GF-D8 (cell line): Measurements from ENCODE around the gene VGLL3.
"Not testable (repeated sequence)": the region's sequence is repeated elsewhere in the genome, so short reads cannot be mapped to it uniquely, and the experiment has no call there.

ENCODE experiments used
- DNase-seq: peaks from one replicate; lab custom pipeline; 2025; lab: John Stamatoyannopoulos, UW

VGLL3 gene

DNA sequence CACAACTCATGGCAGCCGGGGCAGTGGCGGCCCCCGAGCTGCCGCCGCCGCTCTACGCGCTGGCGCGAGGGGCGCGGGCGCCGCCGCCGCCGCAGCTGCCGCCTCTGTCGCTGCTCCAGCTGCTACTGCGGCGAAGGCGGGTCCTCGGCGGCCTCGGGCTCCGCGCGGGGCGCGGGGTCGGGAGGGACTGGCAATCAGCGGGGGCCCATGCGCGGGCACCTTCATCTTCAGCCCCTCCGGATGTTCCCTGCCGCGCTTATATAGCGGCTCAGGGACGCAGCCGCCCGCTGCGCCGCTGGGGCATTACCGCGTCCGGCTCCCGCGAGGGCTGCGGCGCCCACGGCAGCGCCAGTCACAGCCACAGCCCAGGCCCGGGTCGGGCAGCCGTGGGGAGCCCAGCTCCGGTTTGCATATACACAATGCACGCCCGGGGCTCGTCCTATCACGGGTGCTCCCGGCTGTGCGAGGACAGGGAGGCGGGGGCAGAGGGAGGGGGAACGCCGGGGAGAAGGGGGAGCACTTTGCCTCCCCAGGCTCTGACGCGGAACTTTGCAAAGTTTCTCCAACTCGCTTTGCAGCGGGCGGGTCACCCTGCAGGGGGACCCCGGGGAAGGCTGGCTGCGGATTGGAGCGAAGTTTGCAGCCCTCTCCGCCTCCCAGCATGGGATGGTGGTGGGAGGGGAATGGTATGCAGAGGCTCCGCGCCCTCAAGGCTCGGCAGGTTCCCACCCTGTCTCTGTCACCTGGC is at the start of gene VGLL3:
Gene VGLL3 (minus strand): TSS at position 416 of the 748 bp plus-strand sequence. CDS start 406 bp downstream, at position 10.
- DNase-seq: no peak

- DNase-seq: no peak
Observed at GRCh38 chr3:87037652-87038051, 46.7 kb upstream of the VGLL3 start.

DNA sequence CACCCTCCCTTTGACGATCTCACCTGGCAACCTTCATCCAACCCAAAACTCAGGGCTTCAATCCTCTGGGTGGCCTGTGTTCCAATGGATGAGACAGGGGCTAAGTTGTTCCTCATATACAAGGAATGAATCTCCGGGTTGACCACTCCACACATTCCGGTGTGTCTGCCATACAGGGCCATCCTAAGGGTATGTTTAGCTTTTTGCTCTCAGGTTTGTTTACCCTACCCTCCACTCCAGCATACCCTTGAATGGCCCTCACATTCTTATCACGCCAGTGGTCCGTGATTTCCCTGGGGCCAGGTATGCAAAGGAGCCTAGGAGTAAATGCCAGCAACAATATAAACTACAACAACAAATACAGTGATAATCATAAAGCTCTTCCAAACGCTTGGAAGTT is 45.7 kb upstream of the VGLL3 start:
- no peak for DNase-seq

- DNase-seq: no peak
Observed at GRCh38 chr3:87035339-87035738, 44.4 kb upstream of the VGLL3 start.

DNA sequence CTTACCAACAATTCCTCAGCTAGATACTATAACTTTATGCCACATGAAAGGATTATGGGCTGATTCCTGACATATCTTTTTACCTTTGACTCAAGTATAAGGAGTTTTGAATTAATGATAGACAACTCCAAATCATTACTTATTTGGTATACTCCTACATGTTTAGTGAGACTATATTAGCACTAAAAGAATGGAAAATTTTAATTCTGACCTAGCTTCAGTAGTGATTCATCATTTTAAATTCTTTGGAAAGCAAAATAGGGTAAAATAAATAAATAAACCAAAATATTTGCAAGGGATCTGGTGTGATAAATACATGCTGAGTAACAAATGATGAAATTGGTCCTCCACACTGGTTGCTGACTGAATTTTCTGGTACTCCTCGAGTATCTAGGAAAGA is 42.3 kb upstream of the VGLL3 start:
- no peak for DNase-seq

GRCh38 chr3:87025661-87026645 is 35.0 kb upstream of the VGLL3 start:
- no peak for DNase-seq

DNA sequence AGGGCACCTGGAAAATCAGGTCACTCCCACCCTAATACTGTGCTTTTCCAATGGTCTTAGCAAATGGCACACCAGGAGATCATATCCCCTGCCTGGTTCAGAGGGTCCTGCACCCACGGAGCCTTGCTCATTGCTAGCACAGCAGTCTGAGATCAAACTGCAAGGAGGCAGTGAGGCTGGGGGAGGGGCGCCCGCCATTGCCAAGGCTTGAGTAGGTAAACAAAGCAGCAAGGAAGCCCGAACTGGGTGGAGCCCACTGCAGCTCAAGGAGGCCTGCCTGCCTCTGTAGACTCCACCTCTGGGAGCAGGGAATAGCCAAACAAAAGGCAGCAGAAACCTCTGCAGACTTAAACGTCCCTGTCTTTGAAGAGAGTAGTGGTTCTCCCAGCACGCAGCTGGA is 26.4 kb upstream of the VGLL3 start:
- DNase-seq: not testable (repeated sequence)

DNA sequence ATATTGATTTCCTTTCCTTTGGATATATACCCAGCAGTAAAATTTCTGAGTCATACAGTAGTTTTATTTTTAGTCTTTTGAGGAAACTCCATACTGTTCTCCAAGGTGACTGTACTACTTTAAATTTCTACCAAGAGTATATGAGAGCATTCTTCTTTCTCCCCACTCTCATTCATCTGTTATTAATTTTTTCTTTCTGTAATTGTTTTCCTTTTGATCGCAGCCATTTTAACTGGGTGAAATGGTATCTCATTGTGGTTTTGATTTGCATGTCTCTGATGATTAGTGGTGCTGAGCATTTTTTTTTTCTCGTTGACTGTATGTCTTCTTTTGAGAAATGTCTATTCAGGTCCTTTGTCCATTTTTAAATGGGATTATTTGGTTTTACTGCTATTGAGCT is 18.3 kb upstream of the VGLL3 start:
- DNase-seq: no peak

DNA sequence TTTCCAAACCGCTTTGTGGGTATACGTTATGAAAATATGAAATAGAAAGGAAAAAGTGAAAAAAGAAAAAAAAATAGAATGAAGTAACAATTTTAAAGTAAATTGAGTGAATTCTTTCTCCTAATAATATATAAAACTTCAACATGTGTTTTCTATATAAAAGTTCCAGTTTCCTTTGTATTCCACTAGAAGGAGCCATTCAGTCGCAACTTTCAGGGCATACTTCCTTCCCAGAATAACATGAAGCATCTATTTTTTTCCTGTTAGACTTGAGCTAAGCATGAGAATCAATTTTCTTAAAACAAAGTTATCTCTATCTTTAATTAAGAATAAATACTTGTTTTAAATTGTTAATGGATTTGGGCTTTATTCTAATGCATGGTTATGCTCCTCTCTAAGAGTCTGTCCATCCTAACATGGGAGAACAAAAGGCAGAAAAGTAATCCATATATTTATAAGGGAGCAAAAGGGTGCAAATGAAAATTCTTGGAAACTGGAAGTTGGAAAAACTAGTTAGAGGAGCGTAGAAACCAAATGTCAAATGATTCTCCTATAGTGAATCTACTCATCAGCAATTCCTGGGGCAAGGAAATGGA is 16.0 kb upstream of the VGLL3 start:
- no peak for DNase-seq

DNA sequence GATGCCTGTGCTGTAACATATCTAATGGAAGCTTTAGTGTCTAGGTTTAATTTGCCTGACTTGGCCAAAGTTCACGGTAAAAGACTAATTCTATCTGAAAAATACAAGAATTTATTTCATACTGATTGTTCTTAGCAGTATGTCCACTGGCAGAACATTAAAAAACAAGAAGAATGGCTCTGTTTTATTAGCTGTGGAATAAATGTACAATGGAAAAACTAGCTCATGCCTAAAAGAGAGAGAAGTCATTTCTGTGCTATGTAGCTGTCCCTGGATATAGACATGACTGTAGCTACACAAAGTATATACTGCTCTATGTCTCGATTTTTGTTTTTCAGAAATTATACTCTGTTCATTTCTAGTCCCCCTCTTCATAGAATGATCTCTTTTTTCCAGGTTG is 13.9 kb upstream of the VGLL3 start:
- DNase-seq: no peak

GRCh38 chr3:87002346-87002745 is 11.4 kb upstream of the VGLL3 start:
- no peak for DNase-seq

DNA sequence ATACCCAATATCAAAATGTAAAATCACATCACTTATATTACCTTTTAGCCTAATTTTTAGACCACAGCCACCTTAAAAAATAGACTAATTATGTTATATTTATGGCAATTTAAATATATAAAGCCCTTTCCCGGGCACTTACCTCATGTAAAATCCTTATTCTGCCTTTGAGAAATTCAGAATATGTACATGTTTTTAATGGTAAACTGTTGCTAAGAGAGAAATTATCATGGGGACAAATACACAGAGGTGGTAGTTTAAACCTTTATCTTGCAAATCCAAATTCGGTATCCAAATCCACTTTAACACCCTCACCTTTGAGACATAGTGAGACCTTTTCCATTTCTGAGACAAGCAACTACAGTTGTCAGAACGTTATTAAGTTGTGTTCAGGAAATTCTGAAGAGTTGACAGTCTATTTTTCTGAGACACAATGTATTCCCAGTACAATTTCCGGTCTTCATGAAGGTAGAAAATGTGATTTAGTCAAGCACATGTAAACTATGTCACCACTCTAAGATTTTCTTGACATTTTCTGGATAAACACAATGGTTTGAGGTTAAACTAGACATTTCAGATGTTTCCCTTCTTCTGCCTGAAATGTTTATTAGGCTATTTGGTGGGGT is 10.6 kb upstream of the VGLL3 start:
- DNase-seq: no peak

GRCh38 chr3:87000940-87001339 is 10.0 kb upstream of the VGLL3 start:
- no peak for DNase-seq

GRCh38 chr3:86998569-86998968 is 7.6 kb upstream of the VGLL3 start:
- no peak for DNase-seq

DNA sequence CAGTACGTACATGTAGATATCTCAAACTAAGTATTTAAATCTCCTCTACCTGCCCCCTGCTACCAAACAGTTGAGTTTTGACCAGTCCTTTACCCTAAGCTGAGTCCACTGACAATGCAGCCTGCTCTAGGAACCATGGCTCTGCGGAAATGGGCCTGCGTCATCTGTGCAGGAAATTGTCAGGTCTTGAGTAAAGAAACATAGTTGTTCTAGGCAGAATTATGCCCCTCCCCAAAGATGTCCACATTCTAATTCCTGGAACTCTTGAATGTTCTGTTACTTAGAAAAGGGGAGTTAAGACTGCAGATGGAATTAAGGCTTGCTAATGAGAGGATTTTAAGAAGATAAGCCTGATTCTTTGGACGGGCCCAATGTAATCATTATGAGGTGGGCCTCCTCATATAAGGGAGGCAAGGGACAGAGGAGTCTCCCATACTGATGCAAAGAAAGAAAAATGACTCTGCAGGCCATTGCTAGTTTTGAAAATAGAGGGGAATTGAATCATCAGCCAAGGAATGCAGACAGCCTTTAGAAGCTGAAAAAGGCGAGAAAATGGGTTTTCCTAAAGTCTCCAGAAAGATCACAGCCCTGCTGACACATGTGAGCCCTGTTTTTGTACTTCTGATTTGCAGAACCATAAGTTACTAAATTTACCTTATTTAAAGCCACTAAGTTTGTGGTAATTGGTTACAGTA is 5.5 kb upstream of the VGLL3 start:
- DNase-seq: no peak

DNA sequence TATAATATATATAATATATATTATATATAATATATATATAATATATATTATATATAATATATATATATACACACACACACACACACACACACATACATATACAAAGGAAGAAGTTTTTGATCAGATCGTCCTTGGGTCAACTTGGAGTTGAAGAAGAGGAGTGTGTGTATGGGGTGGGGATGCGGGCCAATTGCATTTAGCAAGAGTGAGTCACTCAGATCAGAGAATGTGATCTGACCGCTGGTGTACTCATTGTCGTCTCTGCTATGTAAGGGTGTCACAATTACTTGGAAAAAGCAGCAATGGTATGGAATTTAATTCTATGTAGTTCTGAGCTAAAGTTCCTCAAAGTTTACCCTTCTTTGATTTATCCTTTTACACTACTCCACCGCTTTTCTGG is 4.6 kb upstream of the VGLL3 start:
- DNase-seq: no peak

DNA sequence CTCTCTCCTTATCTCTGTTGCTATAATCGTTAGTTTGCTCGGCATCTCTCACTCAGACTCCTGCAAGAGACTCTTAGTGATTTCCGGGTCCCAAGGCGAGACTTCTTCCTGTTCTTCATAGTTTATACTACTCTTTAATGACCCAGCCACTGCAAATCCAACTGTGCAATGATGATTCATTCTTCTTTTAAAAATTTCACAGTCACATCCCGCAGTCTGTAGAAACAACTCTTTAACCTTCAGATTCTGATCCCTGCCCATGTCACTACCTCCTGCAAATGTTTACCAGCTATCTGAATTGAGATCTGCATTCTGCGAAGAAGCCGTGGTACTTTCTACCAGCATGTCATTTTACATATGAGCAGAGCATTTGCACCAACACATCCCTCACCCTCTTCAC is 2.8 kb upstream of the VGLL3 start:
- DNase-seq: no peak

DNA sequence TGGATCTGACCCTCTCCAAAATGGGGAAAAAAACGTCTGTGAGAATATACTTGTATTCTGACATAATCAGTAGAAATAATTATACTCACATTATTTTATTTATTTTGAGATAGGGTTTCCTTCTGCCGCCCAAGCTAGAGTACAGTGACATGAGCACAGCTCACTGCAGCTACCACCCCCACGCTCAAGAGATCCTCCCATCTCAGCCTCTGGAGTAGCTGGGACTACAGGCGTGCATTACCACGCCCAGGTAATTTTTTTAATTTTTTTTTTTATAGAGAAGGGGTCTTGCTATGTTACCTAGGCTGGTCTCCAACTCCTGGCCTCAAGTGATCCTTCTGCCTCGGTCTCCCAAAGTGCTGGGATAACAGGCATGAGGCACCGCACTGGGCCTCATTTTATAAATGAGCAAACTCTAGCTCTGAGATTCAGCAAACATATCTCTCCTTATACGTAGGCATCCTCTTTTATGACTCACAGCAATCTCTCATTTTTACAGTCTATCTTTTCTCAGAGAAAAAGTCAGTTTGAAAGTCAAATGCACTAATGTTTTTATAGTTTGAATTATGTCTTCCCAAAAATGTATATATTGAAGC is 989 bp upstream of the VGLL3 start:
- no peak for DNase-seq

- no peak for DNase-seq
Observed at GRCh38 chr3:86991482-86991815, 500 bp upstream of the VGLL3 start.

DNA sequence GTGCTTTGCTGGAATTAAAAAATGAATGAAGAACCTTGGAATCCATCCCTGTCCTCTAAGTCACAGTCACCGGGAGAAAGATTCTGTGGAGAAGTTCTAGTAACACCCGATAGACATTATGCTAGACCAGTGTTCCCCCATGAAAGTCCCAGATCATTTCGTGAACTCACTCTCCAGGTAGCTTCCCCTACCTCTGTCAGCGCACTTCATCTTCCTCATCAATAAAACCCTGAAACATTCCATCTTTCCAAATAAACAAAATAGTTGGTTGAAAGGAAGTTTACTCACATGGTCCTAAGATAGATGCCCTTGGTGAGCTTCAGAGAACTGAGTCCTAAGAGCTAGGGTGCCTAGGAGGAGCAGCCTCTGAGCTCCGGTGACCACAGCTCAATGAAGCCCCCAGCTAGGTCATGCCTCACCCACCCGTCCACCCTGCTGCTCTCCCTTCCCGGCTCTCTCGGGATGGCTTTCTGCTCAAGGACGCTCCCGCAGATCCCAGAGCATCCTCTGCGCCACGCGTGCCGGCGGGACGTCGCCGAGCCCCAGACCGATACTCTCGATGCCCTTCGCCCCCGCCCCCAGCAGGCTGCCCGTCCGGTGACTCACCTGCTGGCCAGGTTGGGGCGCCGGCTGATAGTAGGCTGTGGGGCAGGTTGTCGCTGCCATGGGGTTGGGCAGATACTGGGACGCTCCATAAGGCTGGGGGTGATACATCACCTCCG is 776 bp downstream of the VGLL3 start:
- DNase-seq: no peak

GRCh38 chr3:86989611-86990010 is 1.3 kb downstream of the VGLL3 start:
- no peak for DNase-seq
